EL (cell line): ENCODE data around the gene MIF.
"Not testable (repeated sequence)": the region's sequence is repeated elsewhere in the genome, so short reads cannot be mapped to it uniquely, and the experiment has no call there.

Experiments
- DNase-seq: peaks from one replicate; pipeline ENCODE4 v3.0.0-alpha.2; 2016

The MIF gene

DNA sequence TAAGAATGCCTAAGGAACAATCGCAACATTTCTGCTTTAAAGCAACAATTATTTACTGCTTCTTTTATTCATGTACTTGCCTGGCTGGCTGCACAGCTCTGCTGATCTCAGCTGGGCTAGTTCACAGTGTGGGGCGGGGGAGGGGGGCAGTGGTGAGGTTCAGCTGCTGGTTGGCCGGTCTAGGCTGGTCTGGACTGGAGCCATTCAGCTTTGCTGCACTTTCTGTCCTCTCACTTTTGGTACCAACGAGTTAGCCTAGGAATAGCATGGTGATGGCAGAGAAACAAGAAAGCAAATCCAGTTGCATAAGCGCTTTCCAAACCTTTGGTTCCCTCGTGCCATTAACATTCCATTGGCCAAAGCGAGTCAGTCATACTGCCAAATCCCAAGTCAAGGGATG, 16.0 kb upstream of the MIF start:
- no peak for DNase-seq

DNA sequence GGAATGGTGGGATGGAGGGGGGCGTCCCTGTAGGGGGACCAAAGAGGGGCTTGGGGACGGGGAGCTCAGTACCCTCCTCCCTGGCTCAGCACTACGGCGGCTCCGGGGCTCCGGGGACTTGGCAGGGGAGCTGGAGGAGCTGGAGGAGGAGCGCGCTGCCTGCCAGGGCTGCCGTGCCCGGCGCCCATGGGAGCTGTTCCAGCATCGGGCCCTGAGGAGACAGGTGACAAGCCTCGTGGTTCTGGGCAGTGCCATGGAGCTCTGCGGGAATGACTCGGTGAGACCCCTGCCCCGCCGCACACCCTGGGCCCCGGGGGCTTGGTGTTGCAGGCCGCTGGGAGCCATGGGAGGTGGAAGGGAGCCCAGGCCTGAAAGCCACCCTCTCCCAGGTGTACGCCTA, 11.8 kb upstream of the MIF start:
- DNase-seq, result no peak

GRCh38 chr22:23883658-23884057, 10.5 kb upstream of the MIF start:
- no peak for DNase-seq

- DNase-seq, result no peak
These were observed 10.0 kb upstream of the MIF start for GRCh38 chr22:23884140-23884539.

DNA sequence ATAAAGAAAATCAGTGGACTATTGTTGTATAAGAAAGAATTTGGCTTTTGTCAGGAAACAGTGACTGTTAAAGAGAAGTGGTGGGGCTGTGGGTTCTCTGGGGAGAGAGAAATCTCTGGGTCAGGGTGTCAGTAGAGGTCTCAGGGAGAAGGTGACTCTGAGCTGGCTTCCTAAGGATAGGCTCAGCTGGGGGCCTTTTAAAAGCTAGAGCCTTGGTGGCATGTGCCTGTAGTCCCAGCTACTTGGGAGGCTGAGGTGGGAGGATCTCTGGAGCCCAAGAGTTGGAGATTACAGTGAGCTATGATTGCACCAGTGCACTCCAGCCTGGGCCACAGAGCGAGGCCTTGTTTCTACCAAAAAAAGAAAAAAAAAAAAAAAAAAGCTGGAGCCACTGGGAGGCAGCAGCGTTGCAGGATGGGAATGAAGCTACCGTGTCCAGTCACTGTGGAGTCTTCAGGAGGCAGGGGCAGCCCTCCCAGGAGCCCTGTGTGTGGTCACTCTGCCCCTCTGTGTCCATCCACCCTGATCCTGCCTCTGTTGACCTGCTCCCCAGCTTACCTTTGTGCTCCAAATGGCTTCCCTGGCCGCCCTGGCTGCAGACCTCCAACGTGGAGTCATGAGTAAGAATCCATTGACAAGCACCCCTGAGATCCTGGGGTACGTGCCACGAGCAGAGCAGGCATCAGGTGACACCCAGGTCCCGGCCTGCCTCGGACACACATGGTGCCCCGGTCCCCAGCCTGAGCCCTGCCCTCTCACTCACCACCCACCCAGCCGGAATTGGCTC, 5.4 kb upstream of the MIF start:
- peak; percentile 35 for DNase-seq

DNA sequence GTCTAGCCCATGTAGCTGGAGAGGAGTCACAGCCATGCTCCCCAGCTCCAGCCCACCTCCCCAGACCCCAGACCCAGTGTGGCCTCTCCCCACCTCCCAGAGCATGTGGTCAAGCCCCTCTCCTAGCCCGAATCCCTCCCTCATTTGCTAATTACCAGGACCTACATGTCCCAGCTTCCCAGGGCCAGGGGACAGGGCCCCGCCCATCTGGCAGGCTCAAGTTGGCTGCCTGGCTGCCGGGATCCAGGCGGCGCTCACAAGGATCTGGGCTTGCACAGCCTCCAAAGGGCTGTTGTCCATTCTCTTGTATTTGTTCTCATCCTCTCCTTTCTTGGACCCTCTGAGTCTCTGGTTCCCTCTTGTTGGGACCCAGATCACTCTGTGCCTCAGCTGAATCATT, 4.6 kb upstream of the MIF start:
- DNase-seq, result no peak

DNA sequence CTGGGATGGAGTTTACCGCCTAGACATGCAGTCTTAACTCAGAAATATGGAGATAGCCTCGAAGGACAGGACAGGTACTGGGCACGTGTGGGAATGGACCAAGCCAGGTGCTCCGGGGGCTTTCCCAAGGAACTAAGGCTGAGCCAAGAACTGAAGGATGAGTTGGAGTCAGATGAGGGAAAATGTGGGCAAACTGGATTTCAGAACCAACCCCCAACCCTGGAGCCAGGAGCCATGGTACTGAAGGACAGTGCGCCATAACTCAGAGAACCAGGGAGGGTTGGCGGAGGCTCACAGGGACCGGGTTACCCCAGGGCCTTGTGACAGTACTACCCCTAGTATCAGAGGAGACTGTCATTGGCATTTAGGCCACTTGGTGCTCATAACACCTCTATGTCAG, 2.5 kb upstream of the MIF start:
- no peak for DNase-seq

DNA sequence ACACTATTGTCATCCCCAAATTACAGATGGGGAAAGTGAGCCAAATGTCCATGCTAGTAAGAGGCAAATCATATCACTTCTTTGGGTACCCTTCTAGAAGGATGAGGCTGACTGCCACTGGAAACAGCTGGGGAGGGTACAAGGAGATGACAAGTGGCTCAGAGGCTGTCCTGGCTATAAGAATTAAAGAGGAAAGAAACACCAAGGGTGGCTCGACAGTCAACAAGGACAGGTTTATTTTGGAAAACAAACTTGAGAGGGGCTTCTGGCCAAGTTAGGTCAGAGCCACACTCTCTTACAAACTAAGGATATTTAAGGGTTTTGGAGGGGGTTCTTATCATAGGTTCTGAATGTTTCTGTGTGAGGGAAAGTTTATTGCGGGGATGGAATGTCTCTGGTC, 2.1 kb upstream of the MIF start:
- DNase-seq, result no peak

DNA sequence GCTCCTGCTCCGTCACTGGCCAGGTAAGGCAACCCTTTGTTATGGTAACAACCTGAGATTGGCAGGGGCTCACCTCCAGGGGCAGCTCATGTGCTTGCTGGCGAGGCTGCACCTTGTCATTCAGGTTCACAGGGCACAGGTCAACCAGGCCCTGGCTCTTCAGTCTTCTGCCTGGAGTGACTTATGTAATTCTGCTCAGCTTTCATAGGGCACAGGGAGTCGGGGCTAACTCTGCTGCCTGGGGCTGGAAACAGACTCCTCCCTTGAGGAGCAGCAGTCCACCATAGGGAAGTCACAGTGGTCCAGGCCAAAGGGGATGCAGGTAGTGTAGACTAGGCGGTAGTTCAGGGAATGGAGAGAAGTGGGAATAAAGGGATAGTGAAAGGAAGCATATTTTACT, 1.5 kb upstream of the MIF start:
- no peak for DNase-seq

- no peak for DNase-seq
These were observed 850 bp upstream of the MIF start for GRCh38 chr22:23893121-23893944.

DNA sequence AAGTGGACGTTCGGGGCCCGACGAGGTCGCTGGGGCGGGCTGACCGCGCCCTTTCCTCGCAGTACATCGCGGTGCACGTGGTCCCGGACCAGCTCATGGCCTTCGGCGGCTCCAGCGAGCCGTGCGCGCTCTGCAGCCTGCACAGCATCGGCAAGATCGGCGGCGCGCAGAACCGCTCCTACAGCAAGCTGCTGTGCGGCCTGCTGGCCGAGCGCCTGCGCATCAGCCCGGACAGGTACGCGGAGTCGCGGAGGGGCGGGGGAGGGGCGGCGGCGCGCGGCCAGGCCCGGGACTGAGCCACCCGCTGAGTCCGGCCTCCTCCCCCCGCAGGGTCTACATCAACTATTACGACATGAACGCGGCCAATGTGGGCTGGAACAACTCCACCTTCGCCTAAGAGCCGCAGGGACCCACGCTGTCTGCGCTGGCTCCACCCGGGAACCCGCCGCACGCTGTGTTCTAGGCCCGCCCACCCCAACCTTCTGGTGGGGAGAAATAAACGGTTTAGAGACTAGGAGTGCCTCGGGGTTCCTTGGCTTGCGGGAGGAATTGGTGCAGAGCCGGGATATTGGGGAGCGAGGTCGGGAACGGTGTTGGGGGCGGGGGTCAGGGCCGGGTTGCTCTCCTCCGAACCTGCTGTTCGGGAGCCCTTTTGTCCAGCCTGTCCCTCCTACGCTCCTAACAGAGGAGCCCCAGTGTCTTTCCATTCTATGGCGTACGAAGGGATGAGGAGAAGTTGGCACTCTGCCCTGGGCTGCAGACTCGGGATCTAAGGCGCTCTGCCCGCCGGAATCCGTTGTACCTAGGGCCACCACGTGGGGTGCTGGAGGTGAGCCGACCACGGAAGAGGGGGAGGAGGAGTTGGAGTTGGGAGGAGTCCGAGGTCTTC, 771 bp downstream of the MIF start:
- peak; percentile 82 for DNase-seq

DNA sequence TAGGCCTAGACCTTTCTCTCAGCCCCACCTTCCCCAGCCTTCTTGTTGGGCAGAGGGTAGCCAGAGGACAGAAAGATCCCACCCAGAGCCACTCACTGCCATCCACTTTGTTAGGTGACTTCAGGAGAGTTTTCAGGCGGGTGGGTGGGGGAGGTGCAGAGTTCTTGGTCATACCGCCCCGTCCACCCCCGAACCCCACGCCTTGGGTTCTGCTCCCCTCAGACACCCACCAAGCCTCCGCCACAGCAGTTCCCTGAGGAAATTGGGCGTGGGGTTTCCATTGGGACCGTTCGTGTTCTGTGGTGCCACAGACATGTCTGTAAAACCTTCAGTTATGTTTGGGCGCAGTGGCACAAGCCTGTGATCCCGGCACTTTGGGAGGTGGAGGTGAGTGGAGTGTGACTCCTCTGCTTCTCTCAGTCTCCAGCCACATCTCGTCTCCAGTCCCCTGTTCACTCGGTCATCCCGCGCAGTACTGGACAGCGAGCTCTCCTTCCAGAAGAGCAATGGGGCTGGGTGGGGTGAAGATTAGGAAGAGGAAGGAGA, 1.5 kb downstream of the MIF start:
- no peak for DNase-seq

DNA sequence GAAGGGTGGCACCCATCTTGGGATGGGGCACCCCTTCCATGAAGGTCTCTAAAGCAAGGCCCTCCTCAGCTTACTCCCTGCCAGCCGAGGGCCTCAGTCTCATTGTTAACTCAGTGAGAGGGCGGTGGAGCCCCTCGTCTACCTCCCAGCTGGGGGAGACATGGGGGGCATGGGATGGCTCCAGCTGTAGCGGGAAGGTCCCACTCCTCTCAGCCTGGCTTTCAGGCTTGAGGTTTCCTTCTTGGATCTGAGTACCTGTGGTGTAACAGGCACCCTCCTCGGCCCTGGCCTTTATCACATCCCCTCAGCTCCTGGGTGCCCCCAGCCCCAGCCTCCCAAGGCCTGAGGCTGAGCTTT, 2.0 kb downstream of the MIF start:
- no peak for DNase-seq

DNA sequence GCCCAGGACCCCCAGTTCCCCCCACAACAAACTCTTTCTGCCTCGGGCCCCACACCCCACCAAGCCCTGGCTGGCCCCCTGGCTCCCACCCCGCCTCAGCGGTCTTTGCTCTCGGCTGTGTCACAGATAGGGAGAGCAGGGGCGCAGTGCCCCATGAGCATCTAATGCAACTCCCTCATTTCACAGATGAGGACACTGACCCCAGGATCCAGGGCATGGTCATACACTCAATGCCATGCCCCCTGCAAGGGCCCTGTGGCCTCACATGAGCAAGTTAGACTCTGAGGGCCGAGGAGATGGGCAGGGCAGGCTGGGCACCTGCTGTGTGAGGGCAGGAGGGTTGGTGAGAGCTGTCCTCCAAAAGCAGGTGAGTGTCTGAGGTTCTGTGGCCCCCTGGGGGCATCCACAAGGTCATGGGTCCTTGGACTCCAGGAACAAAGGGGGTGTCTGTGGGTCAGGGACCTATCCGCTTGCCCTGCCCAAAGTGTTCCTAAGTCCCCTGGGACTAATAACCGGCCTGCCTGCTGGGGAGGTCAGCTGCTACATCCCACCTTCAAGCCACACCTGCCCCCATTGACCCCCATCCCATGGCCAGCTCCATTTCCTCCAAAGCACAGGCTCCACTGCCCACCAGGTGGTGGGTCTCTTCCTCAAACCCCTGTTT, 2.5 kb downstream of the MIF start:
- no peak for DNase-seq

DNA sequence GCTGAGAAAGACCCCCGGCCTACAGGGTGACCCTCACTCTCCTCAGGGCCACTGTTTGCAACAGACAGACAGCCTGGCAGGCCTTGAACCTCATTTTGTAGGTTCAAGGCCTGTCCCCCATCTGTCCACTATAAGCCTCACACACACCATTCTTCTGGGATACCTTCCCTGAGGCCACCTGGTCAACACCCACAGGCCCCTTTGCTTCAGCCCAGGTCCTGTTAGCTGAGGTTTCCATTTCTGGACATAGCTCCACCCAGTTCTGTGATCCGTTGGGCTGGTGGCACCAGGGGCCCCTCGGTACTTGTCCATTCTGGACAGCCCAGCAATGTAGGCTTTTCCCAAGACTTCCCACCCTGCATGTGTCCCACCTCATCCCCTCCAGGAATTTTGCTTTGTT, 3.1 kb downstream of the MIF start:
- no peak for DNase-seq

- DNase-seq, result no peak
These were observed 4.1 kb downstream of the MIF start for GRCh38 chr22:23898006-23898974.

DNA sequence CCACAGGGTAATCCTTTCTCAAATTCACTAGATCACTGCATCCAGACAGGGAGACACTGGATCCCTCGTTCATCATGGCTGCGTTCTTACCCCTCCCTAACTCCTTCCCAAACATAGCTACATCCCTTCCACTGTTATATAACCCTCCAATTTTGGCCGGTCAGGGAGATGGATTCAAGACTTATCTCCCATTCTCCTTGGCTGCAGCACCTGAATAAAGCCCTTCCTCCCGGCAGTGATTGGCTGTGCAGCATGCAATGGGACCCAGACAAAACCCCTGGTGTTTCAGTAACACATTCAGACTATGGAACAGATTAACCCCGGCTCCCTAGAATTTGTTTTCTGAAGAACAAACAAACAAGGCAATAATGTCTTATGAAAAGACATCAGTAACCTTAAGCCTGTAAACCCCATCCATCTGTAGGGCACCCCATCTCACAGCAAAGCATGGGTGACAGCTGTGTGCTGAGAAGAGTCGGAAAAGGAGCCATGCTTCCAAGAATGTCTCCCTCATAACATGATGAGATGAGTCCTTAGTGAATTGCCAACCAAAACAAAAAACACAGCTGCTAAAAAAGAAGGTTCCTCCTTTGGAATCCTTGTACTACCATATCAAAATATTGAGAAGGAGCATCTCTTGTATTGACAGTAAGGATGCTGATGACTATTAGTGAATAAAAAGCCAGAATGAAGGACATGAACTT, 5.0 kb downstream of the MIF start:
- DNase-seq, result no peak

- DNase-seq, result not testable (repeated sequence)
These were observed 6.0 kb downstream of the MIF start for GRCh38 chr22:23900227-23900626.

- no peak for DNase-seq
These were observed 7.4 kb downstream of the MIF start for GRCh38 chr22:23901600-23901999.

GRCh38 chr22:23903328-23903971, 9.3 kb downstream of the MIF start:
- DNase-seq, result no peak
